Placental pericyte (primary cell): ENCODE measurements around the gene CAVIN2. TPM values are rescaled to one million over a fixed set of nuclear protein-coding genes. Genes with fewer than 3 reads are reported as not detected.

Source experiments
- total RNA-seq: library from RNA; depleted of rRNA; stranded (reverse); fragments of >200 nt; gene quantifications from 2 replicates; pipeline ENCODE4 v1.2.3, GENCODE V29; 2012

The CAVIN2 gene, protein sequence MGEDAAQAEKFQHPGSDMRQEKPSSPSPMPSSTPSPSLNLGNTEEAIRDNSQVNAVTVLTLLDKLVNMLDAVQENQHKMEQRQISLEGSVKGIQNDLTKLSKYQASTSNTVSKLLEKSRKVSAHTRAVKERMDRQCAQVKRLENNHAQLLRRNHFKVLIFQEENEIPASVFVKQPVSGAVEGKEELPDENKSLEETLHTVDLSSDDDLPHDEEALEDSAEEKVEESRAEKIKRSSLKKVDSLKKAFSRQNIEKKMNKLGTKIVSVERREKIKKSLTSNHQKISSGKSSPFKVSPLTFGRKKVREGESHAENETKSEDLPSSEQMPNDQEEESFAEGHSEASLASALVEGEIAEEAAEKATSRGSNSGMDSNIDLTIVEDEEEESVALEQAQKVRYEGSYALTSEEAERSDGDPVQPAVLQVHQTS
- total RNA-seq: 5.3 and 18.6 TPM in 2 replicates

DNA sequence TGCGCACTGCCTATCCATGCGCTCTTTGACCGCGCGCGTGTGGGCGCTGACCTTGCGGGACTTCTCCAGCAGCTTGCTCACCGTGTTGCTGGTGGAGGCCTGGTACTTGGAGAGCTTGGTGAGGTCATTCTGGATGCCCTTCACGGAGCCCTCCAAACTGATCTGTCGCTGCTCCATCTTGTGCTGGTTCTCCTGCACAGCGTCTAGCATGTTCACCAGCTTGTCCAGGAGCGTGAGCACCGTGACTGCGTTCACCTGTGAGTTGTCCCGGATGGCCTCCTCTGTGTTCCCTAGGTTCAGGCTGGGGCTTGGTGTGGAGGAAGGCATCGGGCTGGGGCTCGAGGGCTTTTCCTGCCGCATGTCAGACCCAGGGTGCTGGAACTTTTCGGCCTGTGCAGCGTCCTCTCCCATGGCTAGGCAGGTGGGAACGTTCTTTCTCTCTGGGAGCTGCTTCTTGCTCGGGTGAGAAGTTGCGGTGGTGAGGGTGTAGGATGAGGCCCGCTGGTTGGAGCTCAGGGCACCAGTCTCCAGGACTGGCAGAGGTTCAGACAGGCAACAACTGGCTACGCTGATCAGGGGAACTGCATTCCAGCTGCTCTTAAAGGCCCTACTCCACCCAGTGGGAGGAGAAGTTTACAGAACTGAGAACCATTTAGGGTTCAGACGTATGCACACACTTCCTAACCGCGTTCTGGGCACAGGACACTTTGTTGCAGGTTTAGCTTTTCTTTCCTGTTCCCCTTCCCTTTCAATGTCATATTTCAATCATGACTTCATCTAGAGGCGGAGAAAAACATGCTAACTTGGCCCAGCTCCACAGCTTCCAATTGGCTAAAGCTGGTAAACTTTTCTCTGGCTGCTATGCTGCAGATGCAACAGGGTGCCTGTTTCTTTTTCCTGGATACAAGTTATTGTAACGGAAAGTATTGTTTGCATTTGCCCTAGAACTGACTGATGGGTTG is at the start of gene CAVIN2:
Gene CAVIN2 (minus strand): TSS at position 574 of the 962 bp plus-strand sequence. CDS start 163 bp downstream, at position 411.

Other genes with a start within 250 kb of the CAVIN2 start
- 39.2 and 112 TPM in 2 replicates for gene NABP1, start 169.0 kb downstream of the CAVIN2 start, total RNA-seq